Ovary (tissue), 9 donors: Measurements from ENCODE around the gene DGCR6L. TPM values are rescaled to one million over a fixed set of nuclear protein-coding genes. Genes with fewer than 3 reads are reported as not detected.

Source experiments
- DNase-seq, 5 donors: peaks; one replicate each; pipeline ENCODE4 v3.0.0-alpha.2; 2019 to 2020
- H3K27ac ChIP-seq, 2 donors: fragments of 200-600 bp; one replicate each; pipeline versions ENCODE4 v1.5.1 to v1.8.0; 2019 to 2022
- H3K27me3 ChIP-seq: fragments of 200-600 bp; one replicate; pipeline ENCODE4 v1.8.0; 2022
- H3K36me3 ChIP-seq: fragments of 200-600 bp; sonication (generic); one replicate; pipeline ENCODE4 v1.5.1; 2019
- H3K4me1 ChIP-seq: one replicate; pipeline ENCODE4 v1.8.1; 2013; ENCODE audit warnings: mild to moderate bottlenecking, moderate library complexity; ENCODE audit not compliant: insufficient read depth
- H3K4me3 ChIP-seq: fragments of 200-600 bp; sonication (generic); one replicate; pipeline ENCODE4 v1.5.1; 2017
- H3K9me3 ChIP-seq, 2 donors: fragments of 200-600 bp in 1 of 2; sonication (generic) in 1 of 2; one replicate each; pipeline versions ENCODE4 v1.5.1 to v1.8.1; 2013 to 2019; ENCODE audit warnings: mild to moderate bottlenecking in 1 of 2, moderate library complexity in 1 of 2
- CTCF ChIP-seq, 3 donors: fragments of 450-650 bp in 2 of 3; fragments of 200-600 bp in 1 of 3; IDR thresholded peaks; one replicate each; pipeline versions ENCODE4 v1.5.1 to v1.8.0; 2016 to 2022; ENCODE audit warnings: antibody characterized with exemption in 3 of 3, mild to moderate bottlenecking in 1 of 3
- EP300 ChIP-seq: sonication (generic); formaldehyde crosslinking; IDR thresholded peaks from one replicate; pipeline ENCODE4 v1.6.1; 2017; ENCODE audit warnings: antibody characterized with exemption
- POLR2A ChIP-seq: fragments of 450-650 bp; IDR thresholded peaks from one replicate; pipeline ENCODE4 v1.6.1; 2017; ENCODE audit warnings: antibody characterized with exemption, mild to moderate bottlenecking, moderate library complexity
- WGBS, 3 donors: extraction: QIAGEN DNeasy Blood & Tissue Kit in 1 of 3; methylation state at CpG; one replicate each; pipeline versions ENCODE4 v1.1.5 to v1.1.7; 2013 to 2017; 5-methylcytosine and 5-hydroxymethylcytosine counted together
- intact Hi-C, 4 donors: fragments of 100-400 bp; cut with DNase I; formaldehyde crosslinking; loops; one replicate each; pipeline versions ENCODE4 v1.11.0 to v1.15.1; 2022 to 2023
- polyA plus RNA-seq, 2 donors: library from polyadenylated mRNA; stranded (reverse); fragments of 200-250 nt in 1 of 2; fragments of 350-450 nt in 1 of 2; fragmentation: Illumina TruSeq in 1 of 2; extraction: RNeasy Lipid Tissue Mini Kit (QIAGEN cat#74804) in 1 of 2; gene quantifications; one replicate each; pipeline ENCODE4 v1.2.3, GENCODE V29; 2013 to 2014
- total RNA-seq, 7 donors: library from RNA; depleted of rRNA in 2 of 7; stranded (reverse); fragments of >200 nt in 2 of 7; fragmentation: NEBNext Ultra II Directional in 3 of 7; extraction: Animal tissue kit (Norgen Biotek cat#: 25700) in 3 of 7; gene quantifications; one replicate each; pipeline versions ENCODE4 v1.1.0 to v1.2.4, GENCODE V29; 2016 to 2023
- donor health status: DM: no; HTN: no; CAD: no; lungs with moderate emphysema.
- donor health status: DM: no; HTN: no; CAD: no.
- donor health status: Bipolar disorder and iron deficiency.
- donor health status: DM: yes; HTN: yes; CAD: no.
- donor health status: DM: no; HTN: no; CAD: no.
- donor health status: DM: yes; HTN: yes; CAD: no.

DGCR6L gene
- total and polyA plus RNA-seq, 9 donors, result 1.9 to 69.5 (median 40.8) TPM

- H3K27ac ChIP-seq, result no peak overlapping the region
- H3K4me3 ChIP-seq, result no peak overlapping the region
- peaks cover 3% of the 10 kb centered on the region for H3K4me1 ChIP-seq
- WGBS, 3 donors, result 64% methylated on average over 9 of the region's 9 CpGs
- no peaks in the 10 kb centered on the region for H3K36me3 ChIP-seq
- no peaks in the 10 kb centered on the region for H3K9me3 ChIP-seq
- no peaks in the 10 kb centered on the region for H3K27me3 ChIP-seq
- DNase-seq, result no peak
- TF ChIP-seq EP300 (no peak), CTCF (IDR thresholded peaks at IDR 0.05) (no peak), POLR2A (no peak)
- intact Hi-C loops, result no loop called here
These were observed 23.3 kb downstream of the DGCR6L start for GRCh38 chr22:20296598-20296997.

GRCh38 chr22:20295262-20296064, 24.4 kb downstream of the DGCR6L start:
- TF ChIP-seq EP300 (no peak), CTCF (IDR thresholded peaks at IDR 0.05) (no peak), POLR2A (no peak)
- intact Hi-C loops, result no loop called here
- WGBS, 3 donors, result 76 to 84% (median 77%) methylated on average over 12 of the region's 12 CpGs
- Histone ChIP-seq H3K4me3 (no peak overlapping the region), H3K36me3 (no peaks in the 10 kb centered on the region), H3K4me1 (peaks cover 3% of the 10 kb centered on the region), H3K27ac (no peak overlapping the region), H3K27me3 (no peaks in the 10 kb centered on the region), H3K9me3 (no peaks in the 10 kb centered on the region)
- no peak for DNase-seq

GRCh38 chr22:20292673-20293232, 27.1 kb downstream of the DGCR6L start:
- H3K9me3 ChIP-seq, result no peaks in the 10 kb centered on the region
- H3K27ac ChIP-seq, result no peak overlapping the region
- H3K4me3 ChIP-seq, result no peak overlapping the region
- WGBS, 3 donors, result 58 to 68% (median 59%) methylated on average over 13 of the region's 13 CpGs
- TF ChIP-seq EP300 (no peak), POLR2A (no peak), CTCF (IDR thresholded peaks at IDR 0.05) (no peak)
- no peaks in the 10 kb centered on the region for H3K4me1 ChIP-seq
- intact Hi-C loops, result no loop called here
- DNase-seq, result no peak
- no peaks in the 10 kb centered on the region for H3K27me3 ChIP-seq
- H3K36me3 ChIP-seq, result no peaks in the 10 kb centered on the region

GRCh38 chr22:20292108-20292507, 27.8 kb downstream of the DGCR6L start:
- Histone ChIP-seq H3K36me3 (no peaks in the 10 kb centered on the region), H3K4me1 (no peaks in the 10 kb centered on the region), H3K4me3 (no peak overlapping the region), H3K27me3 (no peaks in the 10 kb centered on the region), H3K27ac (no peak overlapping the region), H3K9me3 (no peaks in the 10 kb centered on the region)
- 68 to 80% (median 75%) methylated on average over 5 of the region's 5 CpGs for WGBS, 3 donors
- TF ChIP-seq CTCF (IDR thresholded peaks at IDR 0.05), result no peak
- no peak for TF ChIP-seq POLR2A
- TF ChIP-seq EP300, result no peak
- DNase-seq, result no peak
- intact Hi-C loops, result no loop called here
